GM12872 (cell line): ENCODE data around the gene DCLK3.

ENCODE experiments used
- TF ChIP-seq, protein P1 (sequence below): IDR thresholded peaks from 3 replicates; pipeline ENCODE4 v1.5.1; 2011; ENCODE audit warnings: low read depth, mild to moderate bottlenecking, low read length, moderate library complexity; ENCODE audit not compliant: insufficient read depth

DCLK3 gene

DNA sequence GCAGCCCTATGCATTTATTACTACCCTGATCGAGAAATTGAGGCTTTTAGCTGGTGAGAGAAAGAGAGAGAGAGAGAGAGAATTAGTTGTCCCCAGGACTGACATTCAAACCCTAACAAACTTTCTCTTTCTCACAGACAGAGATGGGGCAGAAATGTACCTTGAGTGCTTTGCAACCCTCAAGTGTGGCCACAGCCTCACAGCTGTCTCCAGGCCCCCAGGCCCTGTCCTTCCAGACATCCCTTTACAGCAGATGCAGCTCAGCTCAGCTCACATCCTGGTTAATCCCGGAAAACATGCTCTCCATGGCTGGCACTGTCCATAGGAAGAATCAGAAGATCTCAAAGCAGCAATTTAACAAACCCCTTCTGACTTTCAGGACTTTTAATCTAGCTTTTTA lies 67.6 kb downstream of the DCLK3 start:
- TF ChIP-seq, protein P1, sequence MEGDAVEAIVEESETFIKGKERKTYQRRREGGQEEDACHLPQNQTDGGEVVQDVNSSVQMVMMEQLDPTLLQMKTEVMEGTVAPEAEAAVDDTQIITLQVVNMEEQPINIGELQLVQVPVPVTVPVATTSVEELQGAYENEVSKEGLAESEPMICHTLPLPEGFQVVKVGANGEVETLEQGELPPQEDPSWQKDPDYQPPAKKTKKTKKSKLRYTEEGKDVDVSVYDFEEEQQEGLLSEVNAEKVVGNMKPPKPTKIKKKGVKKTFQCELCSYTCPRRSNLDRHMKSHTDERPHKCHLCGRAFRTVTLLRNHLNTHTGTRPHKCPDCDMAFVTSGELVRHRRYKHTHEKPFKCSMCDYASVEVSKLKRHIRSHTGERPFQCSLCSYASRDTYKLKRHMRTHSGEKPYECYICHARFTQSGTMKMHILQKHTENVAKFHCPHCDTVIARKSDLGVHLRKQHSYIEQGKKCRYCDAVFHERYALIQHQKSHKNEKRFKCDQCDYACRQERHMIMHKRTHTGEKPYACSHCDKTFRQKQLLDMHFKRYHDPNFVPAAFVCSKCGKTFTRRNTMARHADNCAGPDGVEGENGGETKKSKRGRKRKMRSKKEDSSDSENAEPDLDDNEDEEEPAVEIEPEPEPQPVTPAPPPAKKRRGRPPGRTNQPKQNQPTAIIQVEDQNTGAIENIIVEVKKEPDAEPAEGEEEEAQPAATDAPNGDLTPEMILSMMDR: no peak

DNA sequence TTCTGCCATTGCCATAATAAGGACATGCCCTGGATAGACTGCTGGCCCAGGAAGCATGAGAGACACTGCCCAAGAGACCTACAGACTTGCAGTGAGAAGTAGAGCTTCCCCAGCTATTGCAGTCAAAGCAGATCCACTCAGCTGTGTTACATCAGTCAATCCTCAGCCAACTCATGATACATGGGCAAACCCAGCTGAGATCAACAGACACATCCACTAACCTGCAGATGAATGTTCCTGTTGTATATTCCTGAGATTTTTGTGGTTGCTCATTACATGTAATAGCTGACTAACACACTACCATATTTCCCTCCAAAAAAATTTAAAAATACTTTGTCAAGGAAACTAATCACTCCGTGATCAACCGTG lies 68.6 kb downstream of the DCLK3 start:
- TF ChIP-seq, protein P1: no peak

DNA sequence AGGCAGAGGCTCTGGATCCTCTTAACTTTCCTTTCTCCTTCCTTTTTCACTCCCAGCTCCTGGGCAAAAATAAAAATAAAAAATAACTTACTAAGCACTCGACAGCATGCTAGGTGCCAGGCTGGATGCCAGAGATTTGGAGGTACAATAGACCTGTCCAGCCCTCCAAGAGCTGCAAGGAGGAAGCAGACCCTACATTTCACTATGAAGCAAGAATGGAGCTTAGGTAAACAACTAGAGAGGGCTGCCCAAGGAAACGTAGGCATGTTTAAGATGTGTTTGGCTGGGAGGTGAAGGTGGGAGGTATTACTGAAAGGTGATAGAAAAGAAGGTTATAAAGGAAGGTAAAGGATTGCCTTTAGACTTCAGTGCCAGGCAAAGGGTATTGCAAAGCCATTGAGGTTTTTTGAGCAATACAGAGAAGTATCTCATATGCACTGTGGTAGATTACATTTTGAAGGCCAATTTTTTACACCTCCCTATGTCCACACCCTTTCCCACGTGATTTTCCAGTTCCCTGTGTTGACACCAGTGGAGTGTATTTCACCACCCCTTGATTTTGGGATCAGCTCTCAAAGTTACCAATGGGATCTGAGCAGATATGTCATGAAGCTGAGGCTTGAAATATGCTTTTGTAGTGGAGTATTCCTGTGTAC lies 69.1 kb downstream of the DCLK3 start:
- TF ChIP-seq, protein P1: no peak

DNA sequence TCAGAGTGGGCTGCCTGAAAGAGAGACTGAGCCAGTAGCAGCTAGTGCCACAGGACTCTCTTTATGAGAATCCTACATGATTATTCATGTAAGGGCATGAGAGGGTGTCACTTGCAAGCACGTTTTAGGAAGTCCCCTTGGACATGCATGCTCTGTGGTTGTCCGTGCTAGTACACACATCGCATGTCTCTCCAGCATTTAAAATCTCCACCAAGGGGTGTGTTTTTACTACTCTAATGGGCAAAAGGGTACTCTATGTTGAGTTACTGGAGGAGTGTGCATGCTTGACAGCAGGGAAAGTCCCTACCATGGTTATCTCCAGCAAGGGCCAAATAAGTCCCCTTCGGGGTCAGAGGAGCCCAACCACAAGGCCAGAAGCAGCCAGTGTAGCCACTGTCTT lies 70.7 kb downstream of the DCLK3 start:
- TF ChIP-seq, protein P1: no peak

DNA sequence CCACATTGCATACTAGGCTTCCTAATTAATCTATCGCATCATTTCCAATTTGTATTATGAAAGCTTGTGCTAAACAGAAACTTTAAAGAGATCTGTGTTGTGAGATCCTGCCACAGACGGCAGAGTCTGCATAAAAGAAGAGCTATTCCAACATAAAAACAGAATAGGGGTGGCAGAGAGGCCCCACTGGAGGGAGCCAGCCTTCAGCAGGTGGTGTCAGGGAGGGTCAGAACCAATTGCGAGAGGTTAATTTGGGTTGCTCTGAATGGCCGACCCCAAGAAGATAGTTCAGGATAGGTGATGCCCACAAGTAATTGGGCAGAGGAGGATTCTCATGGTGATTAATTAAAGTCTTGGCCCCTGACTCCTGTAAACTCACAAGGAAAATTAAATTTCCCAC lies 74.8 kb downstream of the DCLK3 start:
- TF ChIP-seq, protein P1: no peak

DNA sequence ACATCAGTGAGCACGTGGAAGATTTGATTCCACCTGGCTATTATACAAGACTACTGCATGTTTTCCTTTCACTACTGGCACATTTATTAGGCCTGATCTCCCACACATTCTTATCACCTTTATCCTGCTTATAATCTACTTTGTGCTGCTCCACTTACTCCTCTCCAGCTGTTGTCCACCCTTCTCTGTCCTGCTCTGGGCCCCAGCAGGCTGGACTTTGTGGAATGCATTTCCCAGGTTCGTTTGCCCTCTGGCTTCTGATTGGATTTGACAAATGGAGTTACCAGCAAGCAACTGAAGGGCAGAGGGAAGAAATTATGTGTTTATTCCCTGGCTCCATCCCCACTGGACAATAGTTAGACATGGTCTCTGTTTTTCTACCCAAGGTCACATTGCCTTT lies 75.5 kb downstream of the DCLK3 start:
- TF ChIP-seq, protein P1: no peak

DNA sequence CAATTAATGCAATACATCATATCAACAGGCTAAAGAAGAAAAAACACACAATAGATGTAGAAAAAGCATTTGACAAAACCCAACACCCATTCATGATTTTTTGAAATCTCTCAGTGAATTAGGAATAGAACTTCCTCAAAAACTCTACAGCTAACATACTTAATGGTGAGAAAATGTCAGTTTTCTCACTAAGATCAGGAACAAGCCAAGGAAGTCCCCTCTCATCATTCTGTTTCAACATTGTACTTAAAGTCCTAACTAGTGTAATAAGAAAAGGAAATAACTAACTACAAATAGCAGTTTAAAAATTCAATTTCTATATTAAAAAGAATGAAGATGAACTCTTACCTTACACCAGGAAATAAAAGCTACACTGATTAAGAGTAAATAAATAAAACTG lies 77.8 kb downstream of the DCLK3 start:
- TF ChIP-seq, protein P1: no peak
